ENCODE measurements around the gene CEACAM19. TPM values are rescaled to one million over a fixed set of nuclear protein-coding genes. Genes with fewer than 3 reads are reported as not detected.
A peak's percentile ranks its signal among the peaks of the same experiment; 100 is the strongest.

CEACAM19 gene
- total and polyA plus RNA-seq, 2 of the 13 experiments (the other 11 are each of a cell fraction or from before 2014, with no cell fraction given) = 1.3 to 4.0 TPM

- no peak for TF ChIP-seq ZBTB4 (CRISPR knock-in tag; IDR thresholded peaks at IDR 0.05; ENCODE audit: borderline replicate concordance)
- TF ChIP-seq GABPA (IDR thresholded peaks at IDR 0.05; ENCODE audit: low read depth, low read length) = no peak
- no peak for TF ChIP-seq GABPA (CRISPR knock-in tag; IDR thresholded peaks at IDR 0.05; ENCODE audit: low read depth)
- no peak for TF ChIP-seq NR2F2 (IDR thresholded peaks at IDR 0.05; ENCODE audit: borderline replicate concordance, low read depth)
- TF ChIP-seq ZNF597 (CRISPR knock-in tag; IDR thresholded peaks at IDR 0.05) = no peak
- no peak for TF ChIP-seq FOXA1 (IDR thresholded peaks at IDR 0.05)
- 0 out of 2 replicates have a peak, but pooled peaks have one; percentile 0 for TF ChIP-seq FOXA1 (CRISPR knock-in tag; IDR thresholded peaks at IDR 0.05)
- no peak for TF ChIP-seq ZNF451 (CRISPR knock-in tag; IDR thresholded peaks at IDR 0.05)
- 0 out of 2 replicates have a peak, but pooled peaks have one; percentile 52 for TF ChIP-seq ZNF775 (CRISPR knock-in tag; IDR thresholded peaks at IDR 0.05; ENCODE audit: borderline replicate concordance)
- no peak for TF ChIP-seq NFIB (CRISPR knock-in tag; IDR thresholded peaks at IDR 0.05; ENCODE audit: borderline replicate concordance)
- no peak for TF ChIP-seq ZBTB38 (CRISPR knock-in tag; IDR thresholded peaks at IDR 0.05)
- no peak for TF ChIP-seq GTF2F1 (IDR thresholded peaks at IDR 0.05; ENCODE audit: low read length)
- no peak for TF ChIP-seq IKZF1 (IDR thresholded peaks at IDR 0.05)
- TF ChIP-seq ZNF543 (CRISPR knock-in tag; IDR thresholded peaks at IDR 0.05) = no peak
- TF ChIP-seq HNRNPH1 (optimal IDR thresholded peaks at IDR 0.05; ENCODE audit: low read depth, low read length) = no peak
- no peak for TF ChIP-seq ZNF234 (CRISPR knock-in tag; conservative IDR thresholded peaks at IDR 0.05)
- TF ChIP-seq ZFP62 (CRISPR knock-in tag; IDR thresholded peaks at IDR 0.05) = no peak
- no peak for TF ChIP-seq MIER2 (CRISPR knock-in tag; IDR thresholded peaks at IDR 0.05)
- TF ChIP-seq ZMYM2 (CRISPR knock-in tag; IDR thresholded peaks at IDR 0.05) = no peak
- TF ChIP-seq SNAPC4 (CRISPR knock-in tag; IDR thresholded peaks at IDR 0.05) = no peak
- TF ChIP-seq ZNF143 (CRISPR knock-in tag; IDR thresholded peaks at IDR 0.05) = no peak
- no peak for TF ChIP-seq CTCF (CRISPR knock-in tag; IDR thresholded peaks at IDR 0.05)
Measured at GRCh38 chr19:44626048-44626624, 45.1 kb upstream of the CEACAM19 start (continued).
